Measurements from ENCODE around the gene ZFP36. TPM values are rescaled to one million over a fixed set of nuclear protein-coding genes. Genes with fewer than 3 reads are reported as not detected.
"Not testable (repeated sequence)": the region's sequence is repeated elsewhere in the genome, so short reads cannot be mapped to it uniquely, and the experiment has no call there.

The ZFP36 gene
- total RNA-seq = 0.41 TPM

DNA sequence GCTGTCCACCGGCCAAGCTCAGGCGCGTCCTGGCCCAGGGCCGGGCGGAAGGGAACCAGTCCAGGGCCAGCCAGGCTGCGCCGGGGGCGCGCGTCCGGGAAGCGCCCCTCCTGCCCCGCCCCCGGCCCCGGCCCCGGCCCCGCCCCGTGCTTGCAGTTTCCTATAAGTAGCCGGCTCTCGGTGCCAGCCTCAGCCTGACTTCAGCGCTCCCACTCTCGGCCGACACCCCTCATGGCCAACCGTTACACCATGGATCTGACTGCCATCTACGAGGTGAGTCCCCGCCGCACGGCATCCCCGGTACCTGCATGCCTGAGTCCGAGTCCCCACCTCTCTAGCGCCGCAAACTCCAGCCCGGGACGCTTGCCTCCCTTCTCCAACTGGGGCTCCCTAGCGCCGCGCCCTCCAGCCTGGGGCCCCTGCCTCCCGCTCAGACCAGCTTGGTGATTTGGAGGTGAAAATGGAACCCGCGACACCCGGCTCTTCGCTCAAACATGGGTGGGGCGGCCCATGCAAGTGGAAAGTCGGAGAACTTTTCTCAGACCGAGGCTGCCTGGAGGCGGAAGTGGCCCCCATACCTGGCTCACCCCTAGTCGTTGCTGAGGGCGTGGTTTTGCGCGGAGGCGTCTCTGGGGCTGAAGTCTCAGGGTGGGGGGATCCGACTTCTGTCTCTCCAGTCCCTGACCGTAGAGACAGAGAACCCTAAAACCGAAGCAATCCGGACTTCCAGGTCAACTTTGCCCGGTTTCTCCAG lies at the start of gene ZFP36:
TSS of gene ZFP36 (plus strand) at position 192 of the 754 bp plus-strand sequence. CDS start at position 250, 58 bp downstream.
- DNase-seq (ENCODE audit: low spot score in 2 of 2) (peak; percentile 82 to 87), FAIRE-seq (no peak)

- DNase-seq (ENCODE audit: low spot score in 2 of 2) (no peak), FAIRE-seq (no peak)
Measured at GRCh38 chr19:39359026-39359425, 47.6 kb upstream of the ZFP36 start.

DNA sequence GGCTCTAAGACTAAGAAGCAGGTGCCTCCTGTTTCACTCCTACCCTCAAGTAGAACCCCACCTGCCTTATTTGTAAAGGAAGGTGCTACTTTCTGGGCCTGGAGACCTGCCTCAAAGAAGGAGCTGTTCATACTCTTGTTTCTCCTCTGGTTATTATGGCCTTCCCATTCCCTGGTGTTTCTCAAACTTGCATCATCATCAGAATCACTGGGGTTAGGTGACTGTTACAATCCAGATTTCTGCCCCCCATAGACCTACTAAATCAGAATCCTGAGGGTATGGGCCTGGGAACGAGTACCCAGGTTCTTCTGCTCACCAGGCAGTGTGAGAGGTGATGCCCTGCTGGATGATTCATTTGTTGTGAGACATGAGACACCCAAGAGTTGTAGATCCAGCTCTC lies 46.0 kb upstream of the ZFP36 start:
- FAIRE-seq (no peak), DNase-seq (ENCODE audit: low spot score in 2 of 2) (no peak)

DNA sequence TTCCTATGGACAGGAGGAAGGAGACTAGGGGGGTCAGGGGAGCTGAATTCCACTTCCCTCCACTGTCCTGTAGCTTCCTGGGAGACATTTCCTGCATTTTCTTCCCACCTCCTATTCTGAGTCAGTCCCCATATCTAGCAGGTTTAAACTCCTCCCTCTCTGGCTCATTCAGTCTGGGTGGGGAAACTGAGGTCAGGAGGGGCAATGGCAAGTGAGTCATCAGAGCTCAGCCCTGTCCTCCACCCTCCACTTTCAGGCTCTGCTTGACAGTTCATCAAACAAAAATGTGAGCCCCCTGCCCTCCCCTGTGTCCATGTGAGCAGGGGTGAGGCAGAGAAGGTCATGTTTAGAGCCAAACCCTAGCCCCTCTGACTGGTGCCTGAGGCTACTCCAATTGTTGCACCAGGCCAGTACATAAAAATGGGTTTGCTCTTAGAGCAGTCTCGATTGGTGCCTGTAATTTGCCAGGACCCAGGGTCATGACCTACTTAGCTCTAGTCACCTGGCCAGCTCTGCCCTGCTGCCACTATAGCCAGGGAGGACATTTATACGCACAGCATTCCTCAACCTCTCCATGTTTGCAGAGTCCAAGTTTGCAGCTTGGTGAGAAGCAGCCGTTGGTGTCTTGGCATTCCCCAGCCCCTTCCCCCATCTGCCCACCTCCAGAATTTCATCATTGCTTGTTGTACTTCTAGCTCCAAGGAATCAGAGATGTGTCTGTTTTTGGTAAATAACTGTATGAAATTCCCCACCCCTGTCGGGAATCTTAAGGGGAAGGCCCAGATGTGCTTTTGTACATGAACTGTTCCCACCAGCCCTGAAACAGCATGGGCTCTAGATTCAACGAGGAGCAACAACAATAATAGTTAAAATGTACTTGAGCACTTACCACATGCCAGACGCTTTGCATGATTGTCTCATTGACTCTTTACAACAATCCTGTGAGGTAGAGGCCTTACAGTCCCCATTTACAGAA lies 43.7 kb upstream of the ZFP36 start:
- FAIRE-seq (no peak), DNase-seq (ENCODE audit: low spot score in 2 of 2) (no peak)

DNA sequence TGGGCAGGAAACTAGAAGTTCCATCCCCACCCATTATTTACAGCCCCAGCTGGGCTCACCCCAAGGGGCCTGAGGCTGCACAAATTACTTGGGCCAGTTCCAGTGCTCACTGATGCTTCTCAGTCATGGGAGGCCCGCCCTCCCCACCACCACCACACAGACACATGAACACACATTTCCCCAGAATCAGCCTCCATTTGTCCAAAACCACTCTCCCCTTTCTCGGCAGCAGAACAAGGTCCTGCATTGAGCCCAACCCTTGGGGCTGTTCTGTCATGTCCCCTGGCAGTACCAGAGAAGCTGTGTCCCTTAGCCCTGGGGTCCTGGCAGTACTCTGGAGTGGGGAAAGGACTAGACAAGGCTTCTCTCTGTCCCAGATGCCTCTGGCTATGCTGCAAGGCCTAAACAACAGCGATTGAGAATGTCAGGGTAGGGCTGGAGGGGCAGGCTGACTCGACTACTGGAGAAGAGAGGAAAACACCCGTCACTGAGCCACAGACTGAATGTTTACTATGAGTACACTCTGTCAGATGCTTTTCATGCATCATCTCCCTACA lies 42.7 kb upstream of the ZFP36 start:
- no peak for FAIRE-seq
- peak; percentile 48 to 61 for DNase-seq (ENCODE audit: low spot score in 2 of 2)

- FAIRE-seq (no peak), DNase-seq (ENCODE audit: low spot score in 2 of 2) (no peak)
Measured at GRCh38 chr19:39365531-39365930, 41.1 kb upstream of the ZFP36 start.

DNA sequence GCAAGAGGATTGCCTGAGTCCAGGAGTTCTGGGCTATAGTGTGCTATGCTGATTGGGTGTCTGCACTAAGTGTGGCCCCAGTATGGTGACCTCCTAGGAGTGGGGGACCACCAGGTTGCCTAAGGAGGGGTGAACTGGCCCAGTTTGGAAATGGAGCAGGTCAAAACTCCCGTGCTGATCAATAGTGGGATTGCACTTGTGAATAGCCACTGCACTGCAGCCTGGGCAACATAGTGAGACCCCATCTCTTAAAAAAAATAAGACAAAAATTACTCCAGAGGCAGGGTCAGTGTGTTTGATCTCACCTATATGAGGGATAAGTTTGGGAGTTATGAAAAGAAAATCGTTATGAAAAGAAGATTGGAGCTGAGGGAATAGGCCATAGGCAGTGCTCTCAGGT lies 37.4 kb upstream of the ZFP36 start:
- FAIRE-seq (no peak), DNase-seq (ENCODE audit: low spot score in 2 of 2) (no peak)

DNA sequence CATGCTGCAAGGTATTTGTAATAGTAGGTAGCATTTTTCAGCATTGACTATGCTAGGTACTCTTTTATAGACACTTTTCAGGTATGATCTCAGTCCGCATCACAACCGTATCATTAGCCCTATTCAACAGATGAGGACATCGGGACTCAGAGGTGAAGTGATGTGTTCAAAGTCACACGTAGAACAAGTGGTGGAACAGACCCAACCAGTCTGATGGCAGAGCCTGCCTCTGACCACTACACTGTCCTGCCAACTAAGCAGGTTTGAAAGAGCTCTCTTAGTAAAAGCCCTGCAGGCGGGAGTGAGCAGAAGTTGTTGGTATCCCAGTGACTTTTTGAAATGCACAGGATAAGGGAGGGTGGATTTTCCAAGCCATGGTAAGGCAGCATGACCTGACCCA lies 35.9 kb upstream of the ZFP36 start:
- DNase-seq (ENCODE audit: low spot score in 2 of 2) (no peak), FAIRE-seq (no peak)

DNA sequence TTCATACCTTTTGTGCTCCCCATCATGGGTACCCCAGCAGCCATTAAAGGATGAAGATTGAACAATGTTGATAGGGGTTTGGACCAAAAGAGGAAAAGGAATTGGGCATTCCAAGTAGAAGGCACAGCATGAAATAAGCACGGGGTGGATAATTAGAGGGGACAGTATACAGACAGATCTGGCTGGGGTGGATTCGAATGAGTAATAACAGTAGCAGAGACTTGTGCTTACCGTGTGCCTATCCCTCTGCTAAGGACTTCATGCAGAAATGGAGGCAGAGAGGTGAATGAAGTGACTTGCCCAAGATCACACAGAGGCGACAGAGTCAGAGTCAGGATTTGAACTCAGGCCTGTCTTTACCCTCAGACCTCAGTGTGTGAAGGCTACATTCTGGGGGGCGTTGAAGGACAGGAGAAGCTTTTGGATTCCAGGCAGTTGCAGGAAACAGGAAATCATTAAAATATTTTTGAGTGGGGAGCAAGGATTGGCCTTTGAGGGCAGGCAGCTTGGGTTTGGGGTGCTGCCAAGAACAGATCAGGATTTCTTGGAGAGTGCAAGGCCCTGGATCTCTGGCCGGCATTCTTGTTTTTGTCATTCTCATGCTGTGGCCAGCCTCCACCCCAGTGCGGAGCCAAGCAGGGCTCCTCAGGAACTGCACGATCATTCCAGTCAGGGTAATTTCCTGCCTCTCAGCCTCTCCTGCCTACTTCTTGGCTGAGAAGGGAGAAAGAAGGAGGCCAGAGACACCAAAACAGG lies 34.4 kb upstream of the ZFP36 start:
- DNase-seq (ENCODE audit: low spot score in 2 of 2) (peak in 1 of 2 donors; percentile 51), FAIRE-seq (no peak)

DNA sequence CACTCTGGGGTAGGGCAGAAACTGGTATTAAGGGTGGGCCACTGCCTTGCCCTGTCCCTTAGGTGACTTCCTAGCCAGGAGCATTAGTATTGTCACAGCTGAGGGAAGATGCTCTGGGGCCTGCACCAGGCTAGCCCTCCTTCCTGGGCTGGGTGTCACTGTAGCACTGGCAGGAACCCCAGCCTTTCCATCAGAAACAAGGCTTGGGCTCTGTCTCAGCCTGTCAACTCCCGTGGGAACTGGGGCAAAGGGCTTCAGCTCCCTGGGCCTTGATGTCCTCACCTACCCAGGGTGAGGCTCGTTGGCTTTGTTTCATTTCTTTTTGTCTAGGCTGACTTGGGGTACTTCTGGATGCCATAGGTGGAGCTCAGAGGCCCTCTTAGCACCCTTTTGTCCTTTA lies 33.7 kb upstream of the ZFP36 start:
- no peak for FAIRE-seq

DNA sequence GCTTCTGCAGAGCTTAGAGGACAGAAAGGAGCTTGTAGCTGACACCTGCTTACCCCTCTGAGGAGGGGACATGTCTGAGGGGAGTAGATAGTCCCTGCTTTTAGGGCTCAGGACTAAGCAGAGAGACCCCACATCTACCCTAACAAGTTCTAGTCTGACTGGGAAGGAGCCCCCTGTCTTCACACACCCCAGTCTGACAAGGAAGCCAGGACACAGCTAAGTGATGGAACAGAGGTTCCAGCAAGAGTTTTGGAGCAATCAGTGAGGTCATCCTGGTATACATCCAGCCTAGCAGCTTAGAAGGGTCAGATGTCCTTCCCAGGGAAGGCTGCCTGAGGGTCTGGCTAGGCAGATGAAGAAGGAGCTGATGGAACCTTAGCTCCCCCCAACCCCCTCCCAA lies 30.7 kb upstream of the ZFP36 start:
- FAIRE-seq = no peak

More for the DNA sequence above, 33.7 kb upstream of the ZFP36 start:
- DNase-seq (ENCODE audit: low spot score in 2 of 2) = no peak

DNA sequence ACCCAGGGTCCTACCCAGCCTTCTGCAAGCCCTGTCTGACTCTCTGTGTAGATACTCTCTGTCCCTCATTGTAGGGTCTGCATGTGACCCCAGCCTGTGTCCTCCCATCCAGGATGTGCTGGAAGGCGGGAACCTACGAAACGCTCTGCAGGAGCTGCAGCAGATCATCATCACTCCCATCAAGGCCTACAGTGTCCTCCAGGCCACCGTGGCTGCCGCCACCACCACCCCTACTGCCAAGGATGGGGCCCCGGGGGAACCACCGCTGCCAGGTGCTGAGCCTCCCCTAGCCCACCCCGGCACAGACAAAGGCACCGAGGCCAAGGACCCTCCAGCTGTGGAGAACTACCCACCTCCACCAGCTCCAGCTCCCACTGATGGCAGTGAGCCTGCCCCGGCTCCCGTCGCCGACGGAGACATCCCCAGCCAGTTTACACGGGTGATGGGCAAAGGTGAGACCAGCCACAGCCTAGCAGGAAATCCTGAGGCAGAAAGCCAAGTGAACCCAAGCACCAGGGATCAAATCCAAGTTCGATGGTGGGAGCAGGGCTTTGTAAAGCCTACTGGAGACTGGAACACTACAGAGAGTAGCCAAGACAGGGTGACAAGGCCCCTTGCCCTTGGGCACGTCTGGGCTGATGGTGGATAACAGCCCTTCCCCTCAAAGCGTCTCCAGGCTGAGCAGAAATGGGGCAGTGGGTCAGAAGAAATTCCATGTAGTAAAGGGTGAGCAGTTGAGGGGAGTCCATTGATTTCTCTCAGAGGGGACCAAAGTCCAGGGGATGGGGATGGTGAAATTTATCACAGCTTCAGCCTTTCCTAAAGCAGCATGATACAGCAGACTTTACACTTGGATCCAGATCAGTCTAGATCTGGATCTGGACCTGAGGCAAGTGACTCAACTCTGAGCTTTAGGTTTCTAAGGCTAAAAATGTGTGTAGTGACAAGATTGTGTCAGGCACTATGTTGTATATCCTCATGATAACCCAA lies 29.0 kb upstream of the ZFP36 start:
- FAIRE-seq (no peak), DNase-seq (ENCODE audit: low spot score in 2 of 2) (no peak)

More for the DNA sequence above, 30.7 kb upstream of the ZFP36 start:
- DNase-seq (ENCODE audit: low spot score in 2 of 2) = no peak

DNA sequence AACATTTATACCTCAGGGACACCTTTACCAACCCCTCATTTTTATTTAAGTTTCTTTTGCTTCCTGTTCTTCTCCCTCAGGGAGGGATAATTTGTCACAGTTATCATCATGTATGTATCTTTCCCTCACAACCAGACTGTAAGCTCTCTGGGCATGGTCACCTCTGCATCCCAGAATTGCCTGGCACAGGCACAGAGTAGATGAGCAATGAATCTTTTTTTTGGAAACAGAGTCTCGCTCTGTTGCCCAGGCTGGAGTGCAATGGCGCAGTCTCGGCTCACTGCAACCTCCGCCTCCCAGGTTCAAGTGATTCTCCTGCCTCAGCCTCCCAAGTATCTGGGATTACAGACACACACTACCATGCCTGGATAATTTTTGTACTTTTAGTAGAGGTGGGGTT lies 27.3 kb upstream of the ZFP36 start:
- not testable (repeated sequence) for FAIRE-seq; DNase-seq (ENCODE audit: low spot score in 2 of 2)

DNA sequence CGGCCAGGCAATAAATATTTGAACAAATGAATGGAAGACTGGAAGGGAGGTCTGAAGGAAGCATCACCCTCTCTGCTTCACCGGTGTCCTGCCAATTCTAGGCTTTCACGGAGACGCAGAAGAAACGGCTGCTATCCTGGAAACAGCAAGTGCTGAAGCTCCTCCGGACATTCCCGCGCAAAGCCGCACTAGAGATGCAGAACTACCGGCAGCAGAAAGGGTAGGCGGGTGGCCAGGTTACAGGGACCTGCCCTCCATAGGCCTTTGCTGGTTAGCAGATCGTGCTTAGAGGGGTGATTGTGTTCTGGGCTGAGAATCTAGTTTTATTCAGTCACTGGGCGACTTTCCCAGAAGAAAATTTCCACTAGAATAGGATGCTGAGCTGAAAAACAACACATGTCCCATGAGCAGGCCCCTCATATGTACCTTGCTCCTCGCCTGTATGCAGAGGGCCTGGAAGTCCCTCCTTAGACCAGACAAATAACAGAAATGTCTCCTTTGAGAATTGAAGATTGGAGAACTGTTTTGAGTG lies 26.7 kb upstream of the ZFP36 start:
- DNase-seq (ENCODE audit: low spot score in 2 of 2) (no peak), FAIRE-seq (no peak)

- DNase-seq (ENCODE audit: low spot score in 2 of 2) (no peak), FAIRE-seq (no peak)
Measured at GRCh38 chr19:39380521-39381502, 25.8 kb upstream of the ZFP36 start.

DNA sequence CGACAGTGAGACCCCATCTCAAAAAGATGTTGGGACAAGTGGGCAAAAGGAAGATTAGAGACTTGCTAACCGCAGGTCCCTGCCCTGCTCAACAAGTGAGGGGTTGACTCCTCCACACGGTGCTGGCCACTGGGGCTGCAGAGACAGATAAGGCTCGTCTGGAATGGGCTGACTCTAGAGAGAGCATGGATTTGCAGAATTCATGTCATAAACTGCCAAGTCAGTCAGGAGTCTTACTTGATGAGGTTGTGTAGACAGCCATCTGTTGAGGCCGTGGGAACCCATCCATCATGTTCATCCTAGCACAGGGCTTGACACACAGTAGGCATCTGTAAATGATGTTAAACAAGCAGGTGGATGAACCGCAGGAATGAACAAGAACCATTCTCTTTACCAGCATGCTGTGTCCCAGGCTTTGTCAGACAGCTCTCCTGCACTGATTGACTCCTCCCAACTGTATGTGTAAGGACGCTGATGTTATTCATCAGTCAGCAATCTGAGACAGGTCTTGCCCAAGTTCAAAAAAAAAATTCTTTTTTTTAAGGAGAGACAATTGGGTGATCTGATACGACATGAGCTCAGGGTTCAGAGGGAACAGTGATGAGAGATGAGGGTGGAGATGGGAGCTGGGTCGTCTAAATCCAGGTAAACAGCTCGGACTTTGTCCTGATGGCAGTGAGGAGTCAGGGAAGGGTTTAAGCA lies 24.6 kb upstream of the ZFP36 start:
- FAIRE-seq (no peak), DNase-seq (ENCODE audit: low spot score in 2 of 2) (no peak)
